GM12874 (cell line): Measurements from ENCODE around the gene C1orf210.

ENCODE experiments used
- CTCF ChIP-seq: IDR thresholded peaks from 2 replicates; pipeline ENCODE4 v1.5.1; 2011; ENCODE audit warnings: low read depth, mild to moderate bottlenecking, control low read depth, low read length, moderate library complexity; ENCODE audit not compliant: insufficient read depth

C1orf210 gene

GRCh38 chr1:43311521-43311920 is 26.1 kb upstream of the C1orf210 start:
- no peak for TF ChIP-seq CTCF

DNA sequence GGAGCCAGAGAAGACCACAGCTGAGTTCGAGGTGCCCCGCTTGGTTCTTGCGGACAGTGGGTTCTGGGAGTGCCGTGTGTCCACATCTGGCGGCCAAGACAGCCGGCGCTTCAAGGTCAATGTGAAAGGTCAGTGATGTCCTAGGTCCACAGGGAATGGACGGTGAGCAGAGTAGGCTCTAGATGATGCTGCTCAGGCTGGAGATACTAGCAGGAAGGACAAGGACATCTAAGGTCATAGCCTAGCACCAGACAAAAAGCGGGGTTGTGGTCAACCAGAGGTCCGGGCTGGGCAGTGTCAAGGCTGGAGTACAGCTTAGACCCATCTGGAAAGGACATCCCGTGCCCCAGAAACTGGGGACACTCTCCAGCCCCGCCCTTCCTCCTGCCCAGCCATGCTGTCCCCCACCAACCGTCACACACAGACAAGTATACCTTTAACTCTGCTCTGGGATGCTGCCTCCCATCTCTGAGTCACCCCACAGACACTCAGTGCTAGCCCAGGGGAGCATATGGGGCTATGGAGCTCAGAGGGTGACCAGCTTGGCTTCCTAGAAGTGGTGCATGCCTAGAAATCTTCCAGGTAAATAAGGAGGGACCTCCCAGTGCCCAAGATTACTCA is 24.1 kb upstream of the C1orf210 start:
- no peak for TF ChIP-seq CTCF

- TF ChIP-seq CTCF: no peak
These were observed 23.4 kb upstream of the C1orf210 start for GRCh38 chr1:43308635-43309404.

- TF ChIP-seq CTCF: no peak
These were observed 22.2 kb upstream of the C1orf210 start for GRCh38 chr1:43307458-43308158.

DNA sequence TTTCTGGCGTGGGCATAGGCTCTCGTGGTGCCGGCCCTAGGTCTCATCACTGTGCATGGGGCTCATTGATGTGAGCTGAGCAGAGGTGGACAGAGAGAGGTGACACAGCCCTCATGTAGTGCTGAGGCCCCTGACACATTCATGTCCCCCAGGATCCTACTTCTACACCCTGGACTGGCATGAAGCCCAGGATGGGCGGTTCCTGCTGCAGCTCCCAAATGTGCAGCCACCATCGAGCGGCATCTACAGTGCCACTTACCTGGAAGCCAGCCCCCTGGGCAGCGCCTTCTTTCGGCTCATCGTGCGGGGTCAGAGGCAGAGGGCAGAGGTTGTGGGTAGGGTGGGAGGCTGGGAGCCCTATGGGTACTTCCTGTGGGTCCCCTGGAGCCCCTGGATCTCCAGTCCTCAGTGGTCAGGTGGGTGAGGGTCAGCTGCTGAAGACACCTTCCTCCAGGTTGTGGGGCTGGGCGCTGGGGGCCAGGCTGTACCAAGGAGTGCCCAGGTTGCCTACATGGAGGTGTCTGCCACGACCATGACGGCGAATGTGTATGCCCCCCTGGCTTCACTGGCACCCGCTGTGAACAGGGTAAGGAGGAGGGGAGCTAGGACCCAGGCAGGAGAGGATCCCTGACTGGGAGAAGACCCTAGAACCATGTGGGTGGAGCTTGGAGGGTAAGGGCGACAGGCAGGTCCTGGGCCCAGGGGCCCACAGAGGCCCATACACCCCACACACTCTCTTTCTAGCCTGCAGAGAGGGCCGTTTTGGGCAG is 21.5 kb upstream of the C1orf210 start:
- TF ChIP-seq CTCF: no peak

DNA sequence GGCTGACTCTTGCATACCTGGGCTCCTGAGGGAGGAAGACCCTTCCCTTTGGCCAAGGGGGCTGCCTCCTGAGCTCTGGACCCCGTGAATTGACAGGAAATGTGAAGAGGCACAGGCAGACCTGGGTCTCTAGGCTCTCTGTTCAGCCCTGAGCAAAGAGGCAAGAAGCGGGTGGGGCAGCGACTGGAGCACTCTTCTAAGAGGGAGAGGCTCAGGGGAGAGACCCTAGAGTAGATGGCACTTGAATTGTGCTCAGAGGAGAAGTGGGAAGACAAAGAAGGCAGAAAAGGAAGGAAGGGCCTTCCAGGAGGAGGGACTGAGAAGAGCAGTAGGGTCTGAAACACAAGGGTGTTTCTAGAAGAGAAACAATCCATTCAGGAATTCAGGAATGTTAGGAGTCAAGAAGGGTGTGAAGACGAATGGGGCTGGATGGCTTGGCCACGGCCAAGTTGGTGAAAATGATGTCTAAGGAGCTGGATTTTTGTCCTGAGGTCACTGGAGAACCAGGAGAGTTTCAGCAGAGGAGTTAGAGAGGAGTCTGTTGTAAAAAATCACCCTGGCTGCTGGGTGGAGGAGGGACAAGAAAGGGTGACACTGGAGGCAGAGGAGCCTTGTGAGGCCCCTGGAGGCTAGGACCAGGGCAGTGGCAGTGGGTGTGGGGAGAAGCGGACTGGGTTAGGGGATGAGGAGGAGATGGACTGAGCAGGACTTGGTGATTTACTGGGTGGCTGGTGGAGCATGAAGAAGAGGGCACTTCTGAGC is 20.7 kb upstream of the C1orf210 start:
- no peak for TF ChIP-seq CTCF

GRCh38 chr1:43305461-43305860 is 20.1 kb upstream of the C1orf210 start:
- no peak for TF ChIP-seq CTCF
